Activated CD8-positive, alpha-beta memory T cell treated with anti-CD3 and anti-CD28 coated beads for 1 hour (primary cell): ENCODE data around the gene ACP7.
"Not testable (repeated sequence)": the region's sequence is repeated elsewhere in the genome, so short reads cannot be mapped to it uniquely, and the experiment has no call there.

Source experiments
- DNase-seq, 2 donors: peaks; one replicate each; pipeline ENCODE4 v3.0.0-alpha.2; 2020; ENCODE audit warnings: low read depth in 1 of 2; ENCODE audit errors: extremely low read depth in 1 of 2

Gene ACP7

GRCh38 chr19:39130337-39131254, 46.4 kb downstream of the ACP7 start:
- no peak for DNase-seq

- no peak for DNase-seq
Observed at GRCh38 chr19:39131255-39131755, 47.1 kb downstream of the ACP7 start.

DNA sequence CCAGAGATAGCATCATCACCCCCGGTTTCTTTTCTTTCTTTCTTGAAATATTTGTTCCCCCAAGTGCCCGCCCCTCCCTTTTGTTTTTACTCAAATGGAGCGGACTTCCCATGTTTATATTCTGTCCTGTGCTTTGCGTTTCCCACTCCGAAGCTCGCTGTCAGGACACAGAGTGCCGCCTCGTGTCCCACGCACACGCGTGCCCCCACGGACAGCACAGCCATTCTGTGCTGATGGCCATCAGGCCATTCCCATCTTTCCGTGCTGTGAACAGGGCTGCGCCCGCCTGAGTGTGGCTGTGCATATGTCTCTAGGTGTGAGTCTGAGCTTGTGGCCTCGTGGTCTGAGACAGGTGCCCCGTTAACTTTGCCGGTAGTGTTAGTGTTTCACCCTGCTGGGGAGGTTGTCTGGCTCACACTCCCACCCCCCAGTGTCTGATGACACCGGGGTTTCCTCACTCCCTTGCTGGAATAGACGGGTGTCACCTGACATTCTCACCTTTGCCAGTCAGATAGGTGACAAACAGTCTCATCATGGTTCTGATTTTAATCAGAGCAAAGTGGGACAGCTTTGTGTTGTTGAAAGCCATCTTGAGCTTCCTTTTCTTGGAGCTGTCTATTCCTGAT, 48.3 kb downstream of the ACP7 start:
- DNase-seq, result no peak

- no peak for DNase-seq
Observed at GRCh38 chr19:39133431-39134270, 49.5 kb downstream of the ACP7 start.

DNA sequence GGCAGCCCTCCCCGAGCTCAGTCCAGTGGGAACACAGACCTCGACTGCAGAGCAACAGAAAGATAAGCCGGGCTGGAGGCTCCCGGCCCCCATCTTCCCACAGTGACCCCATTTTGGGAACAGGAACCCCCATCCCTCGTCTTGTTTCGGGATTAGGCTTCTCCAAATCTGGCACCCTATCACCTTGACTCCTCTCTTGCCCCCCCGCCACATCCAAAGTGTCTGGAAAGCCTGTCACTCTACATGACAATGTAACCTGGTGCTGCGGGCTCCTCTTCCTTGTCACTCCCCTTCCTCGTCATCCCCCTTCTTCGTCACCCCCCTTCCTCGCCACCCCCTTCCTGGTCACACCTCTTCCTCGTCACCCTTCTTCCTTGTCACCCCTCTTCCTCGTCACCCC, 51.5 kb downstream of the ACP7 start:
- DNase-seq, result no peak

- no peak for DNase-seq
Observed at GRCh38 chr19:39136225-39136940, 52.2 kb downstream of the ACP7 start.

GRCh38 chr19:39137131-39137530, 53.0 kb downstream of the ACP7 start:
- no peak for DNase-seq

GRCh38 chr19:39138221-39139211, 54.3 kb downstream of the ACP7 start:
- DNase-seq, result no peak

GRCh38 chr19:39139305-39139874, 55.2 kb downstream of the ACP7 start:
- no peak for DNase-seq

DNA sequence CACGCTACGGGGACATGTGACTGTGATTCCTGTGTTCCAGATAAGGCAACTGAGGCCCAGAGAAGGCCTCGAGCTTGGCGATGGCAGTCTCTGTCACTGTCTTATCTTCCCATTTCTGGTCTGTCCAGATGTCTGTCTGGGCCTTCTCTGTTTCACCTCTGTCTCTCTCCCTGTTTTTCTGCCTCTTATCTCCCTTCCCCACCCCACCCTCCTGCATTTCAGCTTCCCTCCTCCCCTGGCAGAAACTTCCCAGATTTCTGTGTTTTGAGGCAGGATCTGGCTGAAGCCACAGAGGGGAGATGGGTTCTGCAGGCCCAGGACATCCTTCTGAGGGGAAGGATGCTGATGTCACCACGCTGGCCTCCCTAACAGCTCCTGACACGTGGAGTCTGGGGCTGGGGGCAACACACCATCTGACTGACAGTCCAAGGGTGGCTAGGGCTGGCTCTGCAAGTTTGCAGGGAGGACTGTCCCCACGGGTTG, 55.8 kb downstream of the ACP7 start:
- no peak for DNase-seq

DNA sequence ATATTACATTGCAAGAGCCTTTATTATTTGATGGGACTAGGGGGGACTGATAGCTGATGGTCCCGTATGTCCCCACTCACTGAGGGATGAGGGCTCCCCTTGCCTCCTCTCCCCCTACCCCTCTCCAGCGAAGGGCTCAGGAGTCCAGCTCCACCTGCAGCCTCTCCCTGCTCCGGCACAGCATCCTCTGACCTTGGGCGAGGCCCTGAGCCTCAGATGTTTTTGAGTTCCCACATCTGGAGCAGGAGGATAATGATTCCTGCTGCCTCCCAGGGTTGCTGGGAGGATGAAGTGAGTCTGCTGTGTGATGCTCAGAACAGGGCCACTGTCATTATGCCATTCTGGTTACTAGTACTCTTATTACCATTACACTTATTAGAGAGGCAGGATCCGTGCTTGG, 56.4 kb downstream of the ACP7 start:
- no peak for DNase-seq

GRCh38 chr19:39141929-39142328, 57.8 kb downstream of the ACP7 start:
- DNase-seq, result no peak

DNA sequence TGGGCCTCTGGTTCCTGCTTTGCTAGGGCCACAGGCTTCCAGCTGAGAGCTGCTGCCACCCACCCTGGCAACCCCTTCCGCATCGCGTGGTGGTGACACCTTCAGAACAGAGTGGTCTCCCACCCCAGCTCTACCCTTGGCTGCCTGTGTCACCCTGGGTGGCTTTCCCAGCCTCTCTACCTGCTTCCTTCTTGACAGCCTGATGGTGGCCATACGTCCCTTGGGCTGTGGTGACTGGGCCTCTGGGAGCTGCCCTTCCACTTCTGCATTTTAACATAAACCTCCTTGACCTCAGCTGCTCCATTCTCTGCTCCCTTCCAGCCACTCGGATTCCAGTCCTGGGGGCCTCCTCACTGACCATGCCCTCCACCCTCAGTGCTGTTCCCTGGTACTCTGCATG, 58.5 kb downstream of the ACP7 start:
- DNase-seq, result no peak

- not testable (repeated sequence) for DNase-seq
Observed at GRCh38 chr19:39143757-39144289, 59.7 kb downstream of the ACP7 start.

- no peak for DNase-seq
Observed at GRCh38 chr19:39144290-39145071, 60.3 kb downstream of the ACP7 start.

DNA sequence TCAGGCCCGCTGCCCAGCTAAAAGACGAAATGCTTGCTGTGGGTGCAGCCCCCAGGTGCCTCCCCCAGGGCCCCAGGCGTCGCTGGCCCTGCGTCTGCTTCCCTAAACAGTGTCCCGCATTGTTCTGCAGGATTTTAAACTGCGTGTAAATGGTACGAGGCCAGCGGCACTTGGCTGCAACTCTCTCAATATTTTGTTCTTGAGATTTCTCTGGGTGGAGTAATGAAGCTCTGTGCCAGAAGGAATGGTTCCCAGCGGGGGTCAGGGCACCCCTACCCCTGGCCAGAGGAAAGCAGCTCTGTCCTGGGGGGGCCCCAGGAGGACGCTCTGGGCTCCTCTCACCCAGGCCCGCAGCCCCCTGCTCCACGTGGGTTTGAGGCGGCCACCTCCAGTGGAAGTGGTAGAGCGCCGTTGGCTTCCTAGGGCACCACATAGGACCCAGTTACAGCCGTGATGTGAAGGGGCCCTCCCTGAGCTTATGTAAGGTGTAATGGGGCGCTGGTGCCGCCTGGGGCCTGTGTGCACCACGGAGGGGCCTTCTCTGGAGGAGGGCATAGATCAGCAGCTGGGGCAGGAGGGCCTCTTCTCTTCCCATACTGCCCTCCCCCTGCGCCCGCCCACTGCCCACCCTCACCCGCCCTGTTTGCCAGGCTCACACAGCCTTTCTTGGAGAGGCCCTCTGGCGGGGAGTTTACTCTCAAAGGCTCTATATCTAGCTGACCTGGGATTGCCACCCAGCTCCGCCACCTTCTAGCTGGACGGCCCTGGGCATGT, 61.2 kb downstream of the ACP7 start:
- DNase-seq, result no peak

DNA sequence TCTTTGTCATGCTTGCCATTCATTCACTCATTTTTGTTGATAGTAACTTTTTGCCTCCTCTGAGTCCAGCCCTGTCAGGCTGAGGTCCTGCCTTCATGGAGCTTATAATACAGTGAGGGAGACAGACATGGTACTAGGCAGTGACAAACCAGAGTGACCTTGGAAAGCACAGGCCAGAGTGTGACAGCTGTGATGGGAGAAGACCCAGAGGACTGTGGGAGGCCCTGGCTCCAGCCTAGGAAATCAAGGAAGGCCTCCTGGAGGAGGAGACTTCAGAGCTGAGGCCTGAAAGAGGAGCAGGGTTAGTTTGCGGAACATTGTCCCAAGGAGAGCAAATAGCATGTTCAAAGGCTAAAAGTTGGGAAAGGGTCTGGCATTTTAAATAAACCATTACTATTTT, 61.9 kb downstream of the ACP7 start:
- no peak for DNase-seq
